HEK293 (cell line): Measurements from ENCODE around the gene PRRT1B.

ENCODE experiments used
- ZNF514 ChIP-seq: fragments of 450-650 bp; formaldehyde crosslinking; IDR thresholded peaks from 2 replicates; pipeline ENCODE4 v1.5.1; 2016; ENCODE audit warnings: missing biosample characterization, missing genetic modification characterization
- TF ChIP-seq, protein P1 (sequence below): fragments of 450-650 bp; formaldehyde crosslinking; IDR thresholded peaks from 2 replicates; pipeline ENCODE4 v1.5.1; 2016; ENCODE audit warnings: missing biosample characterization, missing genetic modification characterization

DNA sequence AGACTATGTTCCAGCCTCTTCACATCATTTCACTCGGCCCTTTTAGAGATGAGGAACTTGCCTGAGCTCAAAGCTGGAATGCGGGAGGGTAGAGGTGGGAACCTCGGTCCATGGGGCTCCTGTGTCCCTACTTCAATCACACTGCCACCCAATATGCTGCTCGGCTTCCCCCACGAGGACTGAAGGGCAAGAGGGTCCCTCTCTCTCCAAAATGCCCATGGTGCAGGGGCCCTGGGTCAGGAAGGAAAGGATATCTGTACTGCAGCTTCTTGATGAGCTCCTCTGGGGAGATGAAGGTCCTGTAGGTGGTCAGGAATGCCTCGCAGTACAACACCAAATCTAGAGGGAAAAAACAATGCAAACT, 46.5 kb downstream of the PRRT1B start:
- no peak for TF ChIP-seq ZNF514 (tag by site-specific recombination)
- TF ChIP-seq, protein P1, sequence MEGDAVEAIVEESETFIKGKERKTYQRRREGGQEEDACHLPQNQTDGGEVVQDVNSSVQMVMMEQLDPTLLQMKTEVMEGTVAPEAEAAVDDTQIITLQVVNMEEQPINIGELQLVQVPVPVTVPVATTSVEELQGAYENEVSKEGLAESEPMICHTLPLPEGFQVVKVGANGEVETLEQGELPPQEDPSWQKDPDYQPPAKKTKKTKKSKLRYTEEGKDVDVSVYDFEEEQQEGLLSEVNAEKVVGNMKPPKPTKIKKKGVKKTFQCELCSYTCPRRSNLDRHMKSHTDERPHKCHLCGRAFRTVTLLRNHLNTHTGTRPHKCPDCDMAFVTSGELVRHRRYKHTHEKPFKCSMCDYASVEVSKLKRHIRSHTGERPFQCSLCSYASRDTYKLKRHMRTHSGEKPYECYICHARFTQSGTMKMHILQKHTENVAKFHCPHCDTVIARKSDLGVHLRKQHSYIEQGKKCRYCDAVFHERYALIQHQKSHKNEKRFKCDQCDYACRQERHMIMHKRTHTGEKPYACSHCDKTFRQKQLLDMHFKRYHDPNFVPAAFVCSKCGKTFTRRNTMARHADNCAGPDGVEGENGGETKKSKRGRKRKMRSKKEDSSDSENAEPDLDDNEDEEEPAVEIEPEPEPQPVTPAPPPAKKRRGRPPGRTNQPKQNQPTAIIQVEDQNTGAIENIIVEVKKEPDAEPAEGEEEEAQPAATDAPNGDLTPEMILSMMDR = no peak
